ENCODE measurements around the gene SREBF2. TPM values are rescaled to one million over a fixed set of nuclear protein-coding genes. Genes with fewer than 3 reads are reported as not detected.

Gene SREBF2
- total and polyA plus RNA-seq, 2 of the 8 experiments (the other 6 are each of a cell fraction or from before 2014, with no cell fraction given): 125 to 144 TPM

- TF ChIP-seq, protein P1, sequence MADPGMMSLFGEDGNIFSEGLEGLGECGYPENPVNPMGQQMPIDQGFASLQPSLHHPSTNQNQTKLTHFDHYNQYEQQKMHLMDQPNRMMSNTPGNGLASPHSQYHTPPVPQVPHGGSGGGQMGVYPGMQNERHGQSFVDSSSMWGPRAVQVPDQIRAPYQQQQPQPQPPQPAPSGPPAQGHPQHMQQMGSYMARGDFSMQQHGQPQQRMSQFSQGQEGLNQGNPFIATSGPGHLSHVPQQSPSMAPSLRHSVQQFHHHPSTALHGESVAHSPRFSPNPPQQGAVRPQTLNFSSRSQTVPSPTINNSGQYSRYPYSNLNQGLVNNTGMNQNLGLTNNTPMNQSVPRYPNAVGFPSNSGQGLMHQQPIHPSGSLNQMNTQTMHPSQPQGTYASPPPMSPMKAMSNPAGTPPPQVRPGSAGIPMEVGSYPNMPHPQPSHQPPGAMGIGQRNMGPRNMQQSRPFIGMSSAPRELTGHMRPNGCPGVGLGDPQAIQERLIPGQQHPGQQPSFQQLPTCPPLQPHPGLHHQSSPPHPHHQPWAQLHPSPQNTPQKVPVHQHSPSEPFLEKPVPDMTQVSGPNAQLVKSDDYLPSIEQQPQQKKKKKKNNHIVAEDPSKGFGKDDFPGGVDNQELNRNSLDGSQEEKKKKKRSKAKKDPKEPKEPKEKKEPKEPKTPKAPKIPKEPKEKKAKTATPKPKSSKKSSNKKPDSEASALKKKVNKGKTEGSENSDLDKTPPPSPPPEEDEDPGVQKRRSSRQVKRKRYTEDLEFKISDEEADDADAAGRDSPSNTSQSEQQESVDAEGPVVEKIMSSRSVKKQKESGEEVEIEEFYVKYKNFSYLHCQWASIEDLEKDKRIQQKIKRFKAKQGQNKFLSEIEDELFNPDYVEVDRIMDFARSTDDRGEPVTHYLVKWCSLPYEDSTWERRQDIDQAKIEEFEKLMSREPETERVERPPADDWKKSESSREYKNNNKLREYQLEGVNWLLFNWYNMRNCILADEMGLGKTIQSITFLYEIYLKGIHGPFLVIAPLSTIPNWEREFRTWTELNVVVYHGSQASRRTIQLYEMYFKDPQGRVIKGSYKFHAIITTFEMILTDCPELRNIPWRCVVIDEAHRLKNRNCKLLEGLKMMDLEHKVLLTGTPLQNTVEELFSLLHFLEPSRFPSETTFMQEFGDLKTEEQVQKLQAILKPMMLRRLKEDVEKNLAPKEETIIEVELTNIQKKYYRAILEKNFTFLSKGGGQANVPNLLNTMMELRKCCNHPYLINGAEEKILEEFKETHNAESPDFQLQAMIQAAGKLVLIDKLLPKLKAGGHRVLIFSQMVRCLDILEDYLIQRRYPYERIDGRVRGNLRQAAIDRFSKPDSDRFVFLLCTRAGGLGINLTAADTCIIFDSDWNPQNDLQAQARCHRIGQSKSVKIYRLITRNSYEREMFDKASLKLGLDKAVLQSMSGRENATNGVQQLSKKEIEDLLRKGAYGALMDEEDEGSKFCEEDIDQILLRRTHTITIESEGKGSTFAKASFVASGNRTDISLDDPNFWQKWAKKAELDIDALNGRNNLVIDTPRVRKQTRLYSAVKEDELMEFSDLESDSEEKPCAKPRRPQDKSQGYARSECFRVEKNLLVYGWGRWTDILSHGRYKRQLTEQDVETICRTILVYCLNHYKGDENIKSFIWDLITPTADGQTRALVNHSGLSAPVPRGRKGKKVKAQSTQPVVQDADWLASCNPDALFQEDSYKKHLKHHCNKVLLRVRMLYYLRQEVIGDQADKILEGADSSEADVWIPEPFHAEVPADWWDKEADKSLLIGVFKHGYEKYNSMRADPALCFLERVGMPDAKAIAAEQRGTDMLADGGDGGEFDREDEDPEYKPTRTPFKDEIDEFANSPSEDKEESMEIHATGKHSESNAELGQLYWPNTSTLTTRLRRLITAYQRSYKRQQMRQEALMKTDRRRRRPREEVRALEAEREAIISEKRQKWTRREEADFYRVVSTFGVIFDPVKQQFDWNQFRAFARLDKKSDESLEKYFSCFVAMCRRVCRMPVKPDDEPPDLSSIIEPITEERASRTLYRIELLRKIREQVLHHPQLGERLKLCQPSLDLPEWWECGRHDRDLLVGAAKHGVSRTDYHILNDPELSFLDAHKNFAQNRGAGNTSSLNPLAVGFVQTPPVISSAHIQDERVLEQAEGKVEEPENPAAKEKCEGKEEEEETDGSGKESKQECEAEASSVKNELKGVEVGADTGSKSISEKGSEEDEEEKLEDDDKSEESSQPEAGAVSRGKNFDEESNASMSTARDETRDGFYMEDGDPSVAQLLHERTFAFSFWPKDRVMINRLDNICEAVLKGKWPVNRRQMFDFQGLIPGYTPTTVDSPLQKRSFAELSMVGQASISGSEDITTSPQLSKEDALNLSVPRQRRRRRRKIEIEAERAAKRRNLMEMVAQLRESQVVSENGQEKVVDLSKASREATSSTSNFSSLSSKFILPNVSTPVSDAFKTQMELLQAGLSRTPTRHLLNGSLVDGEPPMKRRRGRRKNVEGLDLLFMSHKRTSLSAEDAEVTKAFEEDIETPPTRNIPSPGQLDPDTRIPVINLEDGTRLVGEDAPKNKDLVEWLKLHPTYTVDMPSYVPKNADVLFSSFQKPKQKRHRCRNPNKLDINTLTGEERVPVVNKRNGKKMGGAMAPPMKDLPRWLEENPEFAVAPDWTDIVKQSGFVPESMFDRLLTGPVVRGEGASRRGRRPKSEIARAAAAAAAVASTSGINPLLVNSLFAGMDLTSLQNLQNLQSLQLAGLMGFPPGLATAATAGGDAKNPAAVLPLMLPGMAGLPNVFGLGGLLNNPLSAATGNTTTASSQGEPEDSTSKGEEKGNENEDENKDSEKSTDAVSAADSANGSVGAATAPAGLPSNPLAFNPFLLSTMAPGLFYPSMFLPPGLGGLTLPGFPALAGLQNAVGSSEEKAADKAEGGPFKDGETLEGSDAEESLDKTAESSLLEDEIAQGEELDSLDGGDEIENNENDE (IDR thresholded peaks at IDR 0.05; ENCODE audit: insufficient replicate concordance, low read length): no peak
- no peak for TF ChIP-seq PHF8 (conservative IDR thresholded peaks at IDR 0.05; ENCODE audit: low read depth, low read length)
- TF ChIP-seq POU5F1 (IDR thresholded peaks at IDR 0.05; ENCODE audit: low read depth, low read length): no peak
- no peak for TF ChIP-seq SP2 (IDR thresholded peaks at IDR 0.05; ENCODE audit: low read length)
- TF ChIP-seq SP1 (IDR thresholded peaks at IDR 0.05; ENCODE audit: low read depth, low read length): no peak
- TF ChIP-seq RFX5 (IDR thresholded peaks at IDR 0.05; ENCODE audit: borderline replicate concordance, low read depth, low read length): no peak
- TF ChIP-seq SIX5 (IDR thresholded peaks at IDR 0.05; ENCODE audit: low read depth, low read length): no peak
- TF ChIP-seq KDM4A (IDR thresholded peaks at IDR 0.05; ENCODE audit: low read depth, low read length, severe bottlenecking): no peak
- TF ChIP-seq ATF3 (IDR thresholded peaks at IDR 0.05; ENCODE audit: insufficient read depth, low read depth, low read length): no peak
- no peak; a peak in 1 of 3 replicates for TF ChIP-seq POLR2A (IDR thresholded peaks at IDR 0.05; ENCODE audit: control extremely low read depth in 1 of 2, low read depth in 2 of 2, low read length in 2 of 2)
- no peak for TF ChIP-seq BRCA1 (IDR thresholded peaks at IDR 0.05; ENCODE audit: low read depth, low read length)
These were observed 98.9 kb downstream of the SREBF2 start (continued) for GRCh38 chr22:41931701-41932269.

All from H1 (cell line).